Cardiac muscle cell (in vitro differentiated cells and primary cell): Measurements from ENCODE around the gene XYLT1. TPM values are rescaled to one million over a fixed set of nuclear protein-coding genes. Genes with fewer than 3 reads are reported as not detected.

Experiments
- DNase-seq, 2 donors: peaks; one replicate each; pipeline versions ENCODE4 v3.0.0 to v3.0.0-alpha.2; 2010 to 2017; ENCODE audit warnings: low read depth in 1 of 2, low spot score in 1 of 2
- H3K27ac ChIP-seq: fragments of 200-600 bp; sonication (generic); 2 replicates; pipeline ENCODE4 v1.5.1; 2016
- H3K27me3 ChIP-seq: fragments of 200-600 bp; sonication (generic); 2 replicates; pipeline ENCODE4 v1.6.0; 2016; ENCODE audit warnings: control low read depth
- H3K36me3 ChIP-seq: fragments of 200-600 bp; sonication (generic); 2 replicates; pipeline ENCODE4 v1.5.1; 2016; ENCODE audit warnings: control low read depth
- H3K4me1 ChIP-seq: fragments of 200-600 bp; sonication (generic); 2 replicates; pipeline ENCODE4 v1.8.1; 2017; ENCODE audit warnings: low read depth, mild to moderate bottlenecking, mixed run types
- H3K4me3 ChIP-seq: fragments of 200-600 bp; sonication (generic); 2 replicates; pipeline ENCODE4 v1.5.1; 2016; ENCODE audit warnings: mild to moderate bottlenecking
- H3K9me3 ChIP-seq: fragments of 200-600 bp; sonication (generic); 2 replicates; pipeline ENCODE4 v1.5.1; 2017; ENCODE audit warnings: low read depth, mild to moderate bottlenecking, control low read depth
- polyA plus RNA-seq: library from polyadenylated mRNA; unstranded; fragments of >200 nt; fragmentation: Nextera tagmentation; extraction: Ambion mirVana; gene quantifications from 2 replicates; pipeline ENCODE4 v1.2.1, GENCODE V29; 2016
- total RNA-seq: library from RNA; depleted of rRNA; stranded (reverse); fragments of >200 nt; gene quantifications from 2 replicates; pipeline ENCODE4 v1.2.3, GENCODE V29; 2016
- TF ChIP-seq, protein P1 (sequence below): IDR thresholded peaks from 2 replicates; pipeline ENCODE4 v1.5.1; 2012; ENCODE audit warnings: low read depth, mild to moderate bottlenecking, low read length

The XYLT1 gene
- total and polyA plus RNA-seq, 2 experiments from 2014 or later = 3.1 to 7.2 TPM

GRCh38 chr16:17474572-17474971 lies 3.8 kb upstream of the XYLT1 start:
- Histone ChIP-seq H3K4me1 (peaks cover 4% of the 10 kb centered on the region), H3K27me3 (no peaks in the 10 kb centered on the region), H3K27ac (no peak overlapping the region), H3K36me3 (no peaks in the 10 kb centered on the region), H3K9me3 (no peaks in the 10 kb centered on the region), H3K4me3 (no peak overlapping the region)
- TF ChIP-seq, protein P1, sequence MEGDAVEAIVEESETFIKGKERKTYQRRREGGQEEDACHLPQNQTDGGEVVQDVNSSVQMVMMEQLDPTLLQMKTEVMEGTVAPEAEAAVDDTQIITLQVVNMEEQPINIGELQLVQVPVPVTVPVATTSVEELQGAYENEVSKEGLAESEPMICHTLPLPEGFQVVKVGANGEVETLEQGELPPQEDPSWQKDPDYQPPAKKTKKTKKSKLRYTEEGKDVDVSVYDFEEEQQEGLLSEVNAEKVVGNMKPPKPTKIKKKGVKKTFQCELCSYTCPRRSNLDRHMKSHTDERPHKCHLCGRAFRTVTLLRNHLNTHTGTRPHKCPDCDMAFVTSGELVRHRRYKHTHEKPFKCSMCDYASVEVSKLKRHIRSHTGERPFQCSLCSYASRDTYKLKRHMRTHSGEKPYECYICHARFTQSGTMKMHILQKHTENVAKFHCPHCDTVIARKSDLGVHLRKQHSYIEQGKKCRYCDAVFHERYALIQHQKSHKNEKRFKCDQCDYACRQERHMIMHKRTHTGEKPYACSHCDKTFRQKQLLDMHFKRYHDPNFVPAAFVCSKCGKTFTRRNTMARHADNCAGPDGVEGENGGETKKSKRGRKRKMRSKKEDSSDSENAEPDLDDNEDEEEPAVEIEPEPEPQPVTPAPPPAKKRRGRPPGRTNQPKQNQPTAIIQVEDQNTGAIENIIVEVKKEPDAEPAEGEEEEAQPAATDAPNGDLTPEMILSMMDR = no peak
- no peak for DNase-seq

DNA sequence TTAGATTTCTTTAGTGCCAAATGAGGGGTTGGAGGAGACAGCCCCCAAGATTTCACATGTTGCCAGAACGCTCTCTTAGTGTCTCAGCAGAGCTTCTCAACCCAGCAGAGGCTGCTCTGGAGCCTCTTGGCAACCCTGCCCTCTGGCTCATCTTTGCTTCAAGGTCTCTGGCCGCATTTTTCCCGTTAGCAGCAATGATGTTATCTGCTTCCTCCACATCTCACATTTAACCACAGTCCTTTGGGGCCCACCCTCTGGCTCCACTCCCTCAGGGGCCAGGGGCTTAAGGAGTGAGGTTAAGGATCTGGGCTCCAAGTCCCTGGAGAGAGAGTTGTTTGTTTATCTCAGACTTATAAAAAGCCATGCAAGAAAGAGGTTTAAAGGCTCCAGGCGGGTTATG lies 3.3 kb upstream of the XYLT1 start:
- Histone ChIP-seq H3K27ac (no peak overlapping the region), H3K9me3 (no peaks in the 10 kb centered on the region), H3K27me3 (no peaks in the 10 kb centered on the region), H3K36me3 (no peaks in the 10 kb centered on the region), H3K4me3 (no peak overlapping the region), H3K4me1 (peaks cover 8% of the 10 kb centered on the region)
- DNase-seq = no peak
- TF ChIP-seq, protein P1 = no peak

GRCh38 chr16:17471719-17472461 lies 1.1 kb upstream of the XYLT1 start:
- TF ChIP-seq, protein P1 = no peak
- no peak for DNase-seq
- H3K27me3 ChIP-seq = no peaks in the 10 kb centered on the region
- no peak overlapping the region for H3K27ac ChIP-seq
- peaks cover 8% of the 10 kb centered on the region for H3K4me1 ChIP-seq
- no peak overlapping the region for H3K4me3 ChIP-seq
- no peaks in the 10 kb centered on the region for H3K36me3 ChIP-seq
- no peaks in the 10 kb centered on the region for H3K9me3 ChIP-seq

DNA sequence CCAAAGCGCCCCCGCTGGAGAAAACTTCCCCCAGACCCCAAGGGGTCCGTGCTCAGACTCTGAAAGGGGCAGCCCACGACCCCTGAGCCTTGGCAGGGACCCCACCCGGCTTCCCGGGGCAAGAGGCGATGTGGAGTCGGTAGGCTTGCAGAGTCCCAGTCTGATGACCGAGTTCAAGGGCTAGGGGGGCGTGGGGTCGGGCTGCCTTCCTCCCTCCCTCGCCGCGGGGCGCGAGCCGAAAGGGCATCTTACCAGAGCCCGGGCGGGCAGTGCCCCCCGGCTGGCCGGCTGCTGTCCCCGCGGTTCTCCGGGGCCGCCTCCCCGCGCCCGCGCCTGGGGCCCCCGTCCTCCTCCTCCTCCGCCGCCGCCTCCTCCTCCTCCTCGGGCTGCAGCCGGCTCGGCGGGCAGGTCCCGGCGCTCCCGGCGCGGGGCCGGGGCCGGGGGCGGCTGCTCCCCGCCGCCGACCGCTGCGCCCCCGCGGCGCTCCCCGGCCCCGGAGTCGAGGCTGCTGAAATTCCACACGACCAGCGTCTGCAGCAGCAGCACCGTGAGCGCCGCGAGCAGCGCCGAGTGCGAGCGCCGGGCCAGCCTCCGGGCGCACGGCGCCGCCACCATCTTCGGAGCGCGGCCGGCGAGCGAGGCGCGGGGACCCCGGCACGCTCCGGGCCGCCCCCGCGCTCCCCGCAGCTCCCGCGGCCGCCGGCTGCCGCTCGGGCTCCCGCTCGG lies 415 bp downstream of the XYLT1 start:
- Histone ChIP-seq H3K36me3 (no peaks in the 10 kb centered on the region), H3K4me3 (peak overlapping the region; percentile 96), H3K9me3 (no peaks in the 10 kb centered on the region), H3K4me1 (peaks cover 11% of the 10 kb centered on the region), H3K27ac (no peak overlapping the region), H3K27me3 (no peaks in the 10 kb centered on the region)
- DNase-seq = peak in 1 of 2 donors; percentile 57
- TF ChIP-seq, protein P1 = no peak

DNA sequence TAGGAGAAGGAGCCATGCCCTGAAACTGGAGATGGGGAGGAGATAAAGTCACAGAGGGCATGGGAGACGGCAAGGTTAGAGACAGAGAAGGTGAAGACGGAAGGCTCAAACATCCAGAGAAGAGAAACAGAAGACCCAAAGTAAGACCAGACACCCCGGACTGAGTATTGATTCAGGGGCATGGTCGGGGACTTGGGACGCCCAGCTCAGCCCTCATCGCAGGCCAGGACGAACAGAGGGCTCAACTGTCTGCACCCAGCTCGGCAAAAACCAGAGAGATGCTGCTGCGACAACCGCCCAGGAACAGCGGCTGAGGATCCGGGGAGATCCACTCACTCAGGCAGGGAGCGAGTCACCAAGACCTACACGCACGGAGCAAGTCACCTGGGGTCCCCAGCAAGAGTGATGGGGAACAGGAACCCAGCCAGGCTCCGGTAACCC lies 999 bp downstream of the XYLT1 start:
- Histone ChIP-seq H3K4me3 (peak overlapping the region; percentile 96), H3K9me3 (no peaks in the 10 kb centered on the region), H3K36me3 (no peaks in the 10 kb centered on the region), H3K27ac (no peak overlapping the region), H3K27me3 (no peaks in the 10 kb centered on the region), H3K4me1 (peaks cover 11% of the 10 kb centered on the region)
- DNase-seq = no peak
- TF ChIP-seq, protein P1 = no peak
